Measurements from ENCODE around the gene MPHOSPH8.

DNA sequence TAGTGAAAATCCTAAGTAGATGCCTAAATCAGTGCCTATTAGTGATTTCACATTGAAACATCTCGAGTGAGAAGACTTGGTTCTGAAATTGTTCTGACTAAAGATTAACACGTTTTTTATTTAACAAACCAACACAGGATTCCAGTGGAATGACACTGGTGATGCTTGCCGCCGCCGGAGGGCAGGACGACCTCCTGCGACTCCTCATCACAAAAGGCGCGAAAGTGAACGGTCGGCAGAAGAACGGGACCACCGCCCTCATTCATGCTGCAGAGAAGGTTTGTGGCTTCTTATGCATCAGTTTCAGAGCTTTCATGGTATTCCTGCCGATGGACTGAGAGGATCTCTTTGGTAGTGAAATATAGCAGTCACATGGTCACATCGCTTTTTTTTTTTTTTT lies 28.1 kb downstream of the MPHOSPH8 start:
- TF ChIP-seq, protein P1, sequence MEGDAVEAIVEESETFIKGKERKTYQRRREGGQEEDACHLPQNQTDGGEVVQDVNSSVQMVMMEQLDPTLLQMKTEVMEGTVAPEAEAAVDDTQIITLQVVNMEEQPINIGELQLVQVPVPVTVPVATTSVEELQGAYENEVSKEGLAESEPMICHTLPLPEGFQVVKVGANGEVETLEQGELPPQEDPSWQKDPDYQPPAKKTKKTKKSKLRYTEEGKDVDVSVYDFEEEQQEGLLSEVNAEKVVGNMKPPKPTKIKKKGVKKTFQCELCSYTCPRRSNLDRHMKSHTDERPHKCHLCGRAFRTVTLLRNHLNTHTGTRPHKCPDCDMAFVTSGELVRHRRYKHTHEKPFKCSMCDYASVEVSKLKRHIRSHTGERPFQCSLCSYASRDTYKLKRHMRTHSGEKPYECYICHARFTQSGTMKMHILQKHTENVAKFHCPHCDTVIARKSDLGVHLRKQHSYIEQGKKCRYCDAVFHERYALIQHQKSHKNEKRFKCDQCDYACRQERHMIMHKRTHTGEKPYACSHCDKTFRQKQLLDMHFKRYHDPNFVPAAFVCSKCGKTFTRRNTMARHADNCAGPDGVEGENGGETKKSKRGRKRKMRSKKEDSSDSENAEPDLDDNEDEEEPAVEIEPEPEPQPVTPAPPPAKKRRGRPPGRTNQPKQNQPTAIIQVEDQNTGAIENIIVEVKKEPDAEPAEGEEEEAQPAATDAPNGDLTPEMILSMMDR (IDR thresholded peaks at IDR 0.05): no peak
- TF ChIP-seq POLR2AphosphoS5 (IDR thresholded peaks at IDR 0.05; ENCODE audit: low read depth, low read length): no peak

All from Panc1 (cell line).